Measurements from ENCODE around the gene INTS14. TPM values are rescaled to one million over a fixed set of nuclear protein-coding genes. Genes with fewer than 3 reads are reported as not detected.

INTS14 gene
- total RNA-seq, 1 experiment from 2014 or later: 41.2 TPM

DNA sequence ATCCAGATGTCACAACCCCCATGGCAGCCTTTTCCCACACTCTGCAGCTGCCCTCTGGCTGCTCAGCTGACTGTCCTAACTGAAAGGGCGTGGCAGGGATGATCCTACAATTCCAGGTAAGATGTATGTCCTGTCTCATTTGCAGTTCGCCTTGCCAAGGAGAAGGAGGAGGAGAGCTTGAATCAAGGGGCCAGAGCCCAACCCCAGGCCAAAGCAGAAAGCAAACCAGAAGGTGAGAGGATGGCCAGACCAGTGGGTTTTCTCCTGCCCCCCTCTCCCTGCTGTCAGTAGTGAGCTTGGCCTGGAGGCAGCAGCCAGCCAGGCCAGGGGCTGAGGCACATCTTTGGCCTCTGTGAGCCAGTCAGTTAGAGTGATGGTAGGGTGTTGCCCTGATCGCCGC is 33.4 kb upstream of the INTS14 start:
- no peaks in the 10 kb centered on the region for H3K9me3 ChIP-seq (ENCODE audit: control insufficient read depth, insufficient read depth, low read depth, low read length)
- ChIA-PET CTCF (no interaction called here), POLR2A (no interaction called here)
- no peak for ATAC-seq
- no peak overlapping the region for H3K4me3 ChIP-seq (ENCODE audit: low read depth in 2 of 2, low read length in 2 of 2)
- H3K27ac ChIP-seq (ENCODE audit: low read length): no peak overlapping the region
- TF ChIP-seq, protein P1, sequence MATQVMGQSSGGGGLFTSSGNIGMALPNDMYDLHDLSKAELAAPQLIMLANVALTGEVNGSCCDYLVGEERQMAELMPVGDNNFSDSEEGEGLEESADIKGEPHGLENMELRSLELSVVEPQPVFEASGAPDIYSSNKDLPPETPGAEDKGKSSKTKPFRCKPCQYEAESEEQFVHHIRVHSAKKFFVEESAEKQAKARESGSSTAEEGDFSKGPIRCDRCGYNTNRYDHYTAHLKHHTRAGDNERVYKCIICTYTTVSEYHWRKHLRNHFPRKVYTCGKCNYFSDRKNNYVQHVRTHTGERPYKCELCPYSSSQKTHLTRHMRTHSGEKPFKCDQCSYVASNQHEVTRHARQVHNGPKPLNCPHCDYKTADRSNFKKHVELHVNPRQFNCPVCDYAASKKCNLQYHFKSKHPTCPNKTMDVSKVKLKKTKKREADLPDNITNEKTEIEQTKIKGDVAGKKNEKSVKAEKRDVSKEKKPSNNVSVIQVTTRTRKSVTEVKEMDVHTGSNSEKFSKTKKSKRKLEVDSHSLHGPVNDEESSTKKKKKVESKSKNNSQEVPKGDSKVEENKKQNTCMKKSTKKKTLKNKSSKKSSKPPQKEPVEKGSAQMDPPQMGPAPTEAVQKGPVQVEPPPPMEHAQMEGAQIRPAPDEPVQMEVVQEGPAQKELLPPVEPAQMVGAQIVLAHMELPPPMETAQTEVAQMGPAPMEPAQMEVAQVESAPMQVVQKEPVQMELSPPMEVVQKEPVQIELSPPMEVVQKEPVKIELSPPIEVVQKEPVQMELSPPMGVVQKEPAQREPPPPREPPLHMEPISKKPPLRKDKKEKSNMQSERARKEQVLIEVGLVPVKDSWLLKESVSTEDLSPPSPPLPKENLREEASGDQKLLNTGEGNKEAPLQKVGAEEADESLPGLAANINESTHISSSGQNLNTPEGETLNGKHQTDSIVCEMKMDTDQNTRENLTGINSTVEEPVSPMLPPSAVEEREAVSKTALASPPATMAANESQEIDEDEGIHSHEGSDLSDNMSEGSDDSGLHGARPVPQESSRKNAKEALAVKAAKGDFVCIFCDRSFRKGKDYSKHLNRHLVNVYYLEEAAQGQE (IDR thresholded peaks at IDR 0.05; ENCODE audit: insufficient read depth in 1 of 2, low read depth in 2 of 2, low read length in 1 of 2): no peak
- TF ChIP-seq POLR2AphosphoS5 (IDR thresholded peaks at IDR 0.05; ENCODE audit: low read depth, low read length) (no peak), SIN3A (IDR thresholded peaks at IDR 0.05; ENCODE audit: borderline replicate concordance, insufficient read depth, low read depth, low read length) (no peak), TCF7L2 (IDR thresholded peaks at IDR 0.05; ENCODE audit: low read depth, low read length) (no peak)
- TF ChIP-seq, protein P2, sequence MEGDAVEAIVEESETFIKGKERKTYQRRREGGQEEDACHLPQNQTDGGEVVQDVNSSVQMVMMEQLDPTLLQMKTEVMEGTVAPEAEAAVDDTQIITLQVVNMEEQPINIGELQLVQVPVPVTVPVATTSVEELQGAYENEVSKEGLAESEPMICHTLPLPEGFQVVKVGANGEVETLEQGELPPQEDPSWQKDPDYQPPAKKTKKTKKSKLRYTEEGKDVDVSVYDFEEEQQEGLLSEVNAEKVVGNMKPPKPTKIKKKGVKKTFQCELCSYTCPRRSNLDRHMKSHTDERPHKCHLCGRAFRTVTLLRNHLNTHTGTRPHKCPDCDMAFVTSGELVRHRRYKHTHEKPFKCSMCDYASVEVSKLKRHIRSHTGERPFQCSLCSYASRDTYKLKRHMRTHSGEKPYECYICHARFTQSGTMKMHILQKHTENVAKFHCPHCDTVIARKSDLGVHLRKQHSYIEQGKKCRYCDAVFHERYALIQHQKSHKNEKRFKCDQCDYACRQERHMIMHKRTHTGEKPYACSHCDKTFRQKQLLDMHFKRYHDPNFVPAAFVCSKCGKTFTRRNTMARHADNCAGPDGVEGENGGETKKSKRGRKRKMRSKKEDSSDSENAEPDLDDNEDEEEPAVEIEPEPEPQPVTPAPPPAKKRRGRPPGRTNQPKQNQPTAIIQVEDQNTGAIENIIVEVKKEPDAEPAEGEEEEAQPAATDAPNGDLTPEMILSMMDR (IDR thresholded peaks at IDR 0.05): no peak
- no peaks in the 10 kb centered on the region for H3K27me3 ChIP-seq (ENCODE audit: control insufficient read depth, insufficient read depth, low read length)
- intact Hi-C loops (cut with micrococcal nuclease; ENCODE audit: unreplicated experiment): no loop called here
- H3K36me3 ChIP-seq (ENCODE audit: control insufficient read depth, insufficient read depth, low read length): no peaks in the 10 kb centered on the region
- no peak for DNase-seq (ENCODE audit: low read depth, low spot score)
- in situ Hi-C loops (cut with HindIII; ENCODE audit: low pct_unique_long_range_greater_than_20kb, low sequenced_read_pairs): no loop called here
- H3K4me1 ChIP-seq (ENCODE audit: control insufficient read depth, insufficient read depth, low read length): no peaks in the 10 kb centered on the region
- no TSS peak for BruUV-seq (replicated peaks)

DNA sequence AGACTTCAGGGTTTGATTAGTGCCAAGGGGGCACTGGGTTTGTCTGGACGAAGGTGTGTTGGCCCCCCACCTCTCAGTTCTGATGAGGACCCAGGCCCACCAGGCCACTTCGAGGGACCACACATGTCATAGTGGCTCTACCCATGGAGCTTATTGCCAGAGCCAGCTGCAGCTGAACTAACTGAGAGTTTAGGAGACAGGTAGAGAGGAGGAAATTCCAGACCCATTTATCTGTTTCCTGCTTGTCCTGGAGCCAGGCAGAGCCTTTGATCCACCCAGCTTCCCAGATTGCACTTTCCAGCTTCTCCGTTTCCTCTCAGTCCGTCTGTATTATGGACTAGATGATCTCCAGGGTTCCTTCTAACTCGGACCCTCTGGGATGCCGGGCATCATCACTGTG is 31.7 kb upstream of the INTS14 start:
- H3K4me3 ChIP-seq (ENCODE audit: low read depth in 2 of 2, low read length in 2 of 2): no peak overlapping the region
- no peaks in the 10 kb centered on the region for H3K9me3 ChIP-seq (ENCODE audit: control insufficient read depth, insufficient read depth, low read depth, low read length)
- no peak for TF ChIP-seq POLR2AphosphoS5 (IDR thresholded peaks at IDR 0.05; ENCODE audit: low read depth, low read length)
- TF ChIP-seq, protein P1 (IDR thresholded peaks at IDR 0.05; ENCODE audit: insufficient read depth in 1 of 2, low read depth in 2 of 2, low read length in 1 of 2): no peak
- no peak for TF ChIP-seq SIN3A (IDR thresholded peaks at IDR 0.05; ENCODE audit: borderline replicate concordance, insufficient read depth, low read depth, low read length)
- TF ChIP-seq, protein P2 (IDR thresholded peaks at IDR 0.05): no peak
- TF ChIP-seq TCF7L2 (IDR thresholded peaks at IDR 0.05; ENCODE audit: low read depth, low read length): no peak
- DNase-seq (ENCODE audit: low read depth, low spot score) (no peak), ATAC-seq (no peak)
- ChIA-PET POLR2A (no interaction called here), CTCF (interaction anchor here (0.5 kb wide), 1 partner anchor 146 kb away, joined by 8 read pairs; no protein-coding TSS in a partner anchor)
- no peak overlapping the region for H3K27ac ChIP-seq (ENCODE audit: low read length)
- no peaks in the 10 kb centered on the region for H3K36me3 ChIP-seq (ENCODE audit: control insufficient read depth, insufficient read depth, low read length)
- in situ Hi-C loops (cut with HindIII; ENCODE audit: low pct_unique_long_range_greater_than_20kb, low sequenced_read_pairs) (no loop called here), intact Hi-C loops (cut with micrococcal nuclease; ENCODE audit: unreplicated experiment) (no loop called here)
- peaks cover 6% of the 10 kb centered on the region; the same call in 1 of the 2 replicates for H3K4me1 ChIP-seq (ENCODE audit: control insufficient read depth, insufficient read depth, low read length)
- BruUV-seq (replicated peaks): no TSS peak
- H3K27me3 ChIP-seq (ENCODE audit: control insufficient read depth, insufficient read depth, low read length): no peaks in the 10 kb centered on the region

Measured in Panc1 (cell line).